Measurements from ENCODE around the gene PIP5KL1.
A peak's percentile ranks its signal among the peaks of the same experiment; 100 is the strongest.

PIP5KL1 gene

DNA sequence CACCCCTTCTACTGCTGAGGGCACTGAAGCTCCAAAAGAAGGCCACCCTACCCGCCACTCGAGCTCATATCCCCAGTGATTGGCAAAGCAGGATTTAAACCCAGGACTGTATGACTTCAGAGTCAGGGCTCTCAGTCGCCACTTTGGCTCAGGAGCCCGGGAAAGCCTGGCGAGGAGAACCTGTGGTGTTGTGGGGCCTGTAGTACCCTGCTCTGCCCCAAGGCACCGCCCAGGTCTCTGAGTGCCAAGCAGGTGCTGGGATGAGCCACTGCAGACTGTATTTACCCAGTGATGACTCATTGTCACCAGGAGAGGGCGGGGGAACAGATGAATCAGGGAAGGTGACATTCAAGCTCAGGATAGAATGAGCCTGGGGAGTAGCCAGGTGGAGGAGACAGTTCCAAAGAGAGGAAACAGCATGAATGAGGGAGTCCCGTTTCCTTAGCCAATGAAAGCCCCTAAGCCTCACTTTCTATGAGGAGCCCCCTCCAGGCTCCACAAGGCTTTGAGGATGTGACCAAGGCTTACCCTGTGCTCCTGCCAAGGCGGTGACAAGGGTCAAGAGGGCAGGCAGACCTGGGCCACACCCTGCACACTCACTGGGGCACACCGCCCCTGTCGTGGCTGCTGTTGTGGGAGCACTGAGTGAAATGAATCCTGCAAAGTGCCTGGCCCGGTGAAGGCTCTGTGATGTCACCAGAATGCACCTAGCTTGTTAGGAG, 24.9 kb upstream of the PIP5KL1 start:
- no peaks in the 10 kb centered on the region; the same call in 1 of the 2 replicates for H3K79me2 ChIP-seq (ENCODE audit: insufficient read depth, low read depth)
- no peak overlapping the region for H3K9ac ChIP-seq
- no peaks in the 10 kb centered on the region for H3K36me3 ChIP-seq (ENCODE audit: insufficient read depth)
- peak overlapping the region; percentile 66 for H3K4me2 ChIP-seq
- no peaks in the 10 kb centered on the region for H4K20me1 ChIP-seq (ENCODE audit: insufficient read depth)
- peaks cover 39% of the 10 kb centered on the region for H3K4me1 ChIP-seq (ENCODE audit: low read depth, poor library complexity, severe bottlenecking)
- H3K4me3 ChIP-seq (IDR thresholded peaks at IDR 0.05; ENCODE audit: insufficient read depth, low read depth, low read length) = no peak overlapping the region
- TF ChIP-seq, protein P1, sequence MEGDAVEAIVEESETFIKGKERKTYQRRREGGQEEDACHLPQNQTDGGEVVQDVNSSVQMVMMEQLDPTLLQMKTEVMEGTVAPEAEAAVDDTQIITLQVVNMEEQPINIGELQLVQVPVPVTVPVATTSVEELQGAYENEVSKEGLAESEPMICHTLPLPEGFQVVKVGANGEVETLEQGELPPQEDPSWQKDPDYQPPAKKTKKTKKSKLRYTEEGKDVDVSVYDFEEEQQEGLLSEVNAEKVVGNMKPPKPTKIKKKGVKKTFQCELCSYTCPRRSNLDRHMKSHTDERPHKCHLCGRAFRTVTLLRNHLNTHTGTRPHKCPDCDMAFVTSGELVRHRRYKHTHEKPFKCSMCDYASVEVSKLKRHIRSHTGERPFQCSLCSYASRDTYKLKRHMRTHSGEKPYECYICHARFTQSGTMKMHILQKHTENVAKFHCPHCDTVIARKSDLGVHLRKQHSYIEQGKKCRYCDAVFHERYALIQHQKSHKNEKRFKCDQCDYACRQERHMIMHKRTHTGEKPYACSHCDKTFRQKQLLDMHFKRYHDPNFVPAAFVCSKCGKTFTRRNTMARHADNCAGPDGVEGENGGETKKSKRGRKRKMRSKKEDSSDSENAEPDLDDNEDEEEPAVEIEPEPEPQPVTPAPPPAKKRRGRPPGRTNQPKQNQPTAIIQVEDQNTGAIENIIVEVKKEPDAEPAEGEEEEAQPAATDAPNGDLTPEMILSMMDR (conservative IDR thresholded peaks at IDR 0.05; ENCODE audit: low read depth, low read length) = peak; percentile 80
- no peak overlapping the region for H2AFZ ChIP-seq (ENCODE audit: low read depth)
- peak overlapping the region; percentile 47; the same call in 1 of the 2 replicates for H3K27ac ChIP-seq
- H3K27me3 ChIP-seq (ENCODE audit: insufficient read depth, low read depth) = no peaks in the 10 kb centered on the region

DNA sequence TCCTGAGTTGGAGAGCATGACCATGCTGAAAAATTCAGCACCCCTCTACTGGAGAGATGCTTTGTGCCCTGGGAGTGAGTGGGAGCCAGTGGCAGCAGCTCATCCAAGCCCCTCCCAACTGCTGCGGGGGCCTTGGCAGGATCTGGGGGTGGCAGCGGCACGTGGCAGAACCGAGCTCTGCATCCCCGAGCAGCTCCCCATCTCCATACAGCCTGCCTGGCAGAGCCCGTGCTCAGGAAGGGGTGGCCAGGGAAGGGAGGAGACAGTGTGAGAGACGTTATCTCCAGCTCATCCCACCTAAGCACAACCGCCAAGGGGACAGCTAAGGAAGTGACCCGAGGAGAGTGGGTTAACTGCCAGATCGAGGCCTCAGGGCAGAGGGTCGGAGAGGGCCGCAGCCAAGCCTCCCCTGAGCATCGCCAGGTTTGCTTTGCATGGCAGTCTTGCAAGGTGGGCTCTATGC, 24.3 kb upstream of the PIP5KL1 start:
- Histone ChIP-seq H3K27ac (peak overlapping the region; percentile 47; the same call in 1 of the 2 replicates), H3K36me3 (ENCODE audit: insufficient read depth) (no peaks in the 10 kb centered on the region), H4K20me1 (ENCODE audit: insufficient read depth) (no peaks in the 10 kb centered on the region), H3K79me2 (ENCODE audit: insufficient read depth, low read depth) (no peaks in the 10 kb centered on the region; the same call in 1 of the 2 replicates), H2AFZ (ENCODE audit: low read depth) (no peak overlapping the region), H3K9ac (no peak overlapping the region), H3K4me1 (ENCODE audit: low read depth, poor library complexity, severe bottlenecking) (peaks cover 37% of the 10 kb centered on the region), H3K27me3 (ENCODE audit: insufficient read depth, low read depth) (no peaks in the 10 kb centered on the region), H3K4me3 (IDR thresholded peaks at IDR 0.05; ENCODE audit: insufficient read depth, low read depth, low read length) (no peak overlapping the region), H3K4me2 (peak overlapping the region; percentile 66)
- TF ChIP-seq, protein P1 (conservative IDR thresholded peaks at IDR 0.05; ENCODE audit: low read depth, low read length) = no peak

DNA sequence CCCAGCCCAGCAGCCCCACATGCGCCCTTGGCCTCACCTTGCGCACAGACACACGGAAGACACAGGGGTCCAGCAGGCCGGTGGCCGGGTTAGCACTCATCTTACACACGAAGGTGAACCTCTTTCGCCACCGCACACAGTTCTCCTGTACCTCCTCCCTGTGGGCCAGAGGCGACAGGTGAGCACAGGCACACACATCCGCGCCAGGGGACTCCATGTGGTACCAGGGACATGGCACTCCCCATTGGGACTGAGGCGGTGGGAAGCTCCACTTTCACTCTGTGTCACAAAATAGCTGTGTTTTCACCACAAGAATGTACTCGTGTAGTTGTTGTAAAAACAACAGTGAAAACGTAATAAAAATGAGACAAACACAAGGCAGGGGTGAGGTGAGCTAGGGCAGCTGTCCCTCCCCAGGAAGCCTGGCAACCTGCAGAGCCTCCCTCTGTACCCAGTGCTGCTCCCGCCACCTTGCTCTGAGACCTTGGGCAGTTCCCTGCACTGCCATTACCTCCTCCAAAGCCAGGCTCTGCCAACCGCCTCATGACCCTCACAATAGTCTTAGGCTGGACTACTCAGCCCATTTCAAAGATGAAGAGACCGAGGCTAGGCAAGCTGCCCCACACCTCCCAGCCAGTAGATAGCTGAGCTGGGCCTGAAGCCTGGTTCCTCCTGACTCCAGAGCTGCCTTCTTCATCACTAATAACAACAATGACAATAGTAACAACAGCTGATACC, 23.4 kb upstream of the PIP5KL1 start:
- Histone ChIP-seq H3K36me3 (ENCODE audit: insufficient read depth) (no peaks in the 10 kb centered on the region), H3K4me1 (ENCODE audit: low read depth, poor library complexity, severe bottlenecking) (peaks cover 37% of the 10 kb centered on the region), H4K20me1 (ENCODE audit: insufficient read depth) (no peaks in the 10 kb centered on the region), H2AFZ (ENCODE audit: low read depth) (no peak overlapping the region), H3K79me2 (ENCODE audit: insufficient read depth, low read depth) (no peaks in the 10 kb centered on the region; the same call in 1 of the 2 replicates), H3K4me2 (no peak overlapping the region), H3K9ac (no peak overlapping the region), H3K4me3 (IDR thresholded peaks at IDR 0.05; ENCODE audit: insufficient read depth, low read depth, low read length) (no peak overlapping the region), H3K27ac (no peak overlapping the region), H3K27me3 (ENCODE audit: insufficient read depth, low read depth) (no peaks in the 10 kb centered on the region)
- TF ChIP-seq, protein P1 (conservative IDR thresholded peaks at IDR 0.05; ENCODE audit: low read depth, low read length) = no peak

DNA sequence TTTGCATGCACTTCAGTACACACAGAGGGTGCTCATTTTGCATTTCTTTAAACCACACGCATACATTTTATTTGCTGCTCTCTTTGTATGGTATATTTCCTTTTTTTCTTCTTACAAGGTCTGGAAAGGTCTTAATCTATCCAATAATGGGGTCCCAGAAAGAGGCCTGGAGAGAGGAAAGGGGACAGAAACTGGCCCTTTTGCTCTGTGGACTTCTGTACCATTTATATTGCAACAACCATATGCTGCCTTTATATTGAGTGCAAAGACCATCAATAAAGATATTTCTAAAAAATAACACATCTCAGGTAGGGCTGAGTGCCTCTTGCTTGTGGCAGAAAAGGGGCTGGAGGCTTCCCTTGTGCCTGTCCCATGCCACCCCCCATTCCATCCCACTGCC, 22.6 kb upstream of the PIP5KL1 start:
- Histone ChIP-seq H4K20me1 (ENCODE audit: insufficient read depth) (no peaks in the 10 kb centered on the region), H3K79me2 (ENCODE audit: insufficient read depth, low read depth) (no peaks in the 10 kb centered on the region; the same call in 1 of the 2 replicates), H2AFZ (ENCODE audit: low read depth) (no peak overlapping the region), H3K9ac (no peak overlapping the region), H3K4me2 (no peak overlapping the region), H3K27me3 (ENCODE audit: insufficient read depth, low read depth) (no peaks in the 10 kb centered on the region), H3K27ac (no peak overlapping the region), H3K4me1 (ENCODE audit: low read depth, poor library complexity, severe bottlenecking) (peaks cover 37% of the 10 kb centered on the region), H3K36me3 (ENCODE audit: insufficient read depth) (no peaks in the 10 kb centered on the region), H3K4me3 (IDR thresholded peaks at IDR 0.05; ENCODE audit: insufficient read depth, low read depth, low read length) (no peak overlapping the region)
- TF ChIP-seq, protein P1 (conservative IDR thresholded peaks at IDR 0.05; ENCODE audit: low read depth, low read length) = no peak
